ENCODE measurements around the gene KLHL30.

GRCh38 chr2:238143239-238143951 is 4.9 kb downstream of the KLHL30 start:
- TF ChIP-seq POLR2A (IDR thresholded peaks at IDR 0.05) (no peak), CTCF (IDR thresholded peaks at IDR 0.05) (no peak)
